ENCODE results near the gene MAP2K3. TPM values are rescaled to one million over a fixed set of nuclear protein-coding genes. Genes with fewer than 3 reads are reported as not detected.

The MAP2K3 gene
- total RNA-seq, 1 experiment from 2014 or later, result 39.7 TPM

- ATAC-seq, result peak; percentile 1; the same call in 1 of the 2 replicates
- no peak overlapping the region for H3K27ac Mint-ChIP-seq
Measured at GRCh38 chr17:21283482-21284318, 811 bp upstream of the MAP2K3 start.

GRCh38 chr17:21285164-21286065 lies 904 bp downstream of the MAP2K3 start:
- ATAC-seq, result no peak
- peaks cover 38% of the 10 kb centered on the region for H3K27me3 Mint-ChIP-seq (ENCODE audit: low read depth)
- peaks cover under 1% of the 10 kb centered on the region; the same call in 1 of the 2 replicates for H3K9me3 Mint-ChIP-seq
- ChIA-PET CTCF (interaction anchor here (0.6 to 2.3 kb wide), 6 partner anchors 10 to 226 kb away, joined by 3 to 6 read pairs (median 3); no protein-coding TSS in a partner anchor), POLR2A (interaction anchor here (0.6 kb wide), 1 partner anchor 35 kb away, joined by 4 read pairs; no protein-coding TSS in a partner anchor)
- TF ChIP-seq ZMAT4 (CRISPR knock-in tag; IDR thresholded peaks at IDR 0.05) (no peak), ATF6 (CRISPR knock-in tag; IDR thresholded peaks at IDR 0.05) (no peak), OVOL2 (CRISPR knock-in tag; IDR thresholded peaks at IDR 0.05; ENCODE audit: borderline replicate concordance) (no peak), ZNF317 (CRISPR knock-in tag; IDR thresholded peaks at IDR 0.05; ENCODE audit: borderline replicate concordance, low read depth) (no peak)
- TF ChIP-seq, protein P1, sequence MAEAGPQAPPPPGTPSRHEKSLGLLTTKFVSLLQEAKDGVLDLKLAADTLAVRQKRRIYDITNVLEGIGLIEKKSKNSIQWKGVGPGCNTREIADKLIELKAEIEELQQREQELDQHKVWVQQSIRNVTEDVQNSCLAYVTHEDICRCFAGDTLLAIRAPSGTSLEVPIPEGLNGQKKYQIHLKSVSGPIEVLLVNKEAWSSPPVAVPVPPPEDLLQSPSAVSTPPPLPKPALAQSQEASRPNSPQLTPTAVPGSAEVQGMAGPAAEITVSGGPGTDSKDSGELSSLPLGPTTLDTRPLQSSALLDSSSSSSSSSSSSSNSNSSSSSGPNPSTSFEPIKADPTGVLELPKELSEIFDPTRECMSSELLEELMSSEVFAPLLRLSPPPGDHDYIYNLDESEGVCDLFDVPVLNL (CRISPR knock-in tag; IDR thresholded peaks at IDR 0.05; ENCODE audit: borderline replicate concordance, low read depth), result no peak
- DNase-seq (ENCODE audit: low spot score), result no peak
- no peak overlapping the region for H3K27ac Mint-ChIP-seq
- peaks cover 14% of the 10 kb centered on the region for H3K4me1 Mint-ChIP-seq
- H3K4me3 Mint-ChIP-seq, result peak overlapping the region; percentile 86
- peaks cover under 1% of the 10 kb centered on the region; the same call in 1 of the 2 replicates for H3K36me3 Mint-ChIP-seq

More at GRCh38 chr17:21283482-21284318, 811 bp upstream of the MAP2K3 start:
- peaks cover 14% of the 10 kb centered on the region for H3K4me1 Mint-ChIP-seq
- DNase-seq (ENCODE audit: low spot score), result peak; percentile 33
- peak overlapping the region; percentile 86 for H3K4me3 Mint-ChIP-seq
- 0 out of 2 replicates have a peak, but pooled peaks have one; percentile 57 for TF ChIP-seq GTF2I (CRISPR knock-in tag; conservative IDR thresholded peaks at IDR 0.05)
- TF ChIP-seq, protein P2, sequence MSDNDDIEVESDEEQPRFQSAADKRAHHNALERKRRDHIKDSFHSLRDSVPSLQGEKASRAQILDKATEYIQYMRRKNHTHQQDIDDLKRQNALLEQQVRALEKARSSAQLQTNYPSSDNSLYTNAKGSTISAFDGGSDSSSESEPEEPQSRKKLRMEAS (CRISPR knock-in tag; IDR thresholded peaks at IDR 0.05), result peak; percentile 26; the same call in 1 of the 2 replicates
- TF ChIP-seq MYBL2 (CRISPR knock-in tag; IDR thresholded peaks at IDR 0.05), result no peak
- ChIA-PET CTCF (interaction anchor here (0.6 to 1.3 kb wide), 10 partner anchors 9 to 397 kb away, joined by 3 to 8 read pairs (median 4); partner anchors contain the start of gene USP22), POLR2A (no interaction called here)
- H3K27me3 Mint-ChIP-seq (ENCODE audit: low read depth), result peaks cover 41% of the 10 kb centered on the region
- H3K36me3 Mint-ChIP-seq, result no peaks in the 10 kb centered on the region
- H3K9me3 Mint-ChIP-seq, result no peaks in the 10 kb centered on the region

DNA sequence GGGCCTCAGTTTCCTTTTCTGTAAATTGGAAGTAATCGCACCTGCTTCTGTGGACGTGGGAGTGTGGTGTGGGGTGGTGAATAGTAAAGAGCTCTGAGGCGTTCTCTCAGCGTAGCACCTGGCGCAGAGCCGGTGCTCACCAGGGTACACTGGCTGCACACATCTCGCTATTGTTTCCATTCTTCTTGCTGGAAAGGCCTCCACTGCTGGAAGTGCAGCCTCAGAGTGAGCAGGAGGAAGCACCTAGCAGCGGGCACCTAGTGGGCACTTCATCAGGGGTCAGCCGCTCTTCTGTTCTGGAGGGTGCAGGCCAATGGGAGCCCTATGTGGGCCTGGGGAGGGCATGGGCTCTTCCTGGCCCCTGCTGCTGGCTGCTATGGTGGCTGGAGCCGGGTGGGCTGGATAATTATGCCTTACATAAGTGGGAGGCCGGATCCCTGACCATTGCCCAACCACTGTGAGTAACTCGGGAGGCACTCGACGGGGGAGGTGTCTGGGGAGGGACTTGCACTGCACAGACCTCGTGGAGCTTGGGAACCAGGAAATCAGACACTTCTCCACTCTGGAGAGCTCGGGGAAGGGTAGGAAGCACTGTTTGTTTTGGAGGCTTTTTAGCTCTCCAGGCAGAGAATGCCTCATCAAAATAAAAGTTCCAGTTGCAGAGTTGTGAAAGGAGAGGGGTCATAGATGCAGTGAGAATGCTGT lies 1.7 kb downstream of the MAP2K3 start:
- H3K4me3 Mint-ChIP-seq, result peak overlapping the region; percentile 86
- no peak for TF ChIP-seq SMAD4 (CRISPR knock-in tag; IDR thresholded peaks at IDR 0.05)
- 0 out of 2 replicates have a peak, but pooled peaks have one; percentile 51 for TF ChIP-seq GABPB1 (CRISPR knock-in tag; IDR thresholded peaks at IDR 0.05)
- POLR2A ChIA-PET, result interaction anchor here (0.6 kb wide), 1 partner anchor 225 kb away, joined by 4 read pairs; no protein-coding TSS in a partner anchor
- H3K27ac Mint-ChIP-seq, result peak overlapping the region; percentile 34
- CTCF ChIA-PET, result interaction anchor here (1.0 to 2.3 kb wide), 4 partner anchors 9 to 225 kb away, joined by 3 to 6 read pairs (median 4); no protein-coding TSS in a partner anchor
- peaks cover 33% of the 10 kb centered on the region for H3K27me3 Mint-ChIP-seq (ENCODE audit: low read depth)
- peaks cover 14% of the 10 kb centered on the region for H3K4me1 Mint-ChIP-seq
- H3K9me3 Mint-ChIP-seq, result peaks cover 3% of the 10 kb centered on the region; the same call in 1 of the 2 replicates
- no peak for DNase-seq (ENCODE audit: low spot score)
- H3K36me3 Mint-ChIP-seq, result peaks cover 6% of the 10 kb centered on the region
- ATAC-seq, result no peak

All from WTC11 (cell line).